Lung (tissue), 12 donors: ENCODE measurements around the gene RAD50. TPM values are rescaled to one million over a fixed set of nuclear protein-coding genes. Genes with fewer than 3 reads are reported as not detected.

Source experiments
- ATAC-seq: fragments of 200-7000 bp; cut with Tn5 transposase; one replicate; pipeline ENCODE4 v1.9.1; 2020; ENCODE audit warnings: moderate number of reproducible peaks; ENCODE audit not compliant: insufficient read depth, low FRiP score
- DNase-seq, 3 donors: peaks; one replicate each; pipeline ENCODE4 v3.0.0-alpha.2; 2013 to 2017
- H3K27ac ChIP-seq, 2 donors: one replicate each; pipeline ENCODE4 v1.5.1; 2013; ENCODE audit warnings: mild to moderate bottlenecking in 2 of 2, moderate library complexity in 2 of 2, control low read depth in 1 of 2, inconsistent platforms in 1 of 2, low read depth in 1 of 2, low read length in 1 of 2
- H3K27me3 ChIP-seq, 3 donors: one replicate each; pipeline ENCODE4 v1.5.1; 2013; ENCODE audit warnings: low read length in 2 of 3; ENCODE audit not compliant: control insufficient read depth in 3 of 3, insufficient read depth in 3 of 3
- H3K36me3 ChIP-seq, 4 donors: one replicate each; pipeline ENCODE4 v1.5.1; 2013; ENCODE audit warnings: low read length in 4 of 4, mild to moderate bottlenecking in 1 of 4, moderate library complexity in 1 of 4; ENCODE audit not compliant: control insufficient read depth in 4 of 4, insufficient read depth in 4 of 4
- H3K4me1 ChIP-seq, 5 donors: one replicate each; pipeline ENCODE4 v1.5.1; 2013; ENCODE audit warnings: low read length in 5 of 5, mild to moderate bottlenecking in 2 of 5, moderate library complexity in 1 of 5; ENCODE audit not compliant: control insufficient read depth in 5 of 5, insufficient read depth in 5 of 5
- H3K4me3 ChIP-seq: one replicate; pipeline ENCODE4 v1.5.1; 2013; ENCODE audit warnings: mild to moderate bottlenecking, control low read depth, moderate library complexity
- H3K9ac ChIP-seq, 2 donors: one replicate each; pipeline ENCODE4 v1.5.1; 2013; ENCODE audit warnings: low read length in 2 of 2, control low read depth in 1 of 2; ENCODE audit not compliant: insufficient read depth in 1 of 2
- H3K9me3 ChIP-seq, 4 donors: one replicate each; pipeline ENCODE4 v1.5.1; 2013; ENCODE audit warnings: low read length in 3 of 4, mild to moderate bottlenecking in 1 of 4, moderate library complexity in 1 of 4; ENCODE audit not compliant: control insufficient read depth in 4 of 4, insufficient read depth in 3 of 4
- WGBS, 2 donors: extraction: QIAGEN DNeasy Blood & Tissue Kit; methylation state at CpG; one replicate each; pipeline ENCODE4 v1.1.7; 2013; 5-methylcytosine and 5-hydroxymethylcytosine counted together
- polyA plus RNA-seq, 2 donors: library from polyadenylated mRNA; stranded (reverse); fragments of 200-250 nt; gene quantifications; one replicate each; pipeline ENCODE4 v1.2.1, GENCODE V29; 2013
- total RNA-seq, 2 donors: library from RNA; depleted of rRNA in 1 of 2; stranded (reverse); fragments of >200 nt in 1 of 2; gene quantifications; one replicate each; pipeline ENCODE4 v1.2.1, GENCODE V29; 2014 to 2021
- TF ChIP-seq, protein P1 (sequence below): IDR thresholded peaks from 2 replicates; pipeline ENCODE4 v1.5.1; 2012; ENCODE audit warnings: mild to moderate bottlenecking; ENCODE audit errors: control extremely low read depth, extremely low read depth
- donor health status: control.
- donor health status: control.
- donor health status: Bipolar disorder and iron deficiency.
- donor health status: healthy.
- donor health status: DM: yes; HTN: yes; CAD: no.

Gene RAD50
- total and polyA plus RNA-seq, 4 donors, result 8.2 to 46.7 (median 18.8) TPM

DNA sequence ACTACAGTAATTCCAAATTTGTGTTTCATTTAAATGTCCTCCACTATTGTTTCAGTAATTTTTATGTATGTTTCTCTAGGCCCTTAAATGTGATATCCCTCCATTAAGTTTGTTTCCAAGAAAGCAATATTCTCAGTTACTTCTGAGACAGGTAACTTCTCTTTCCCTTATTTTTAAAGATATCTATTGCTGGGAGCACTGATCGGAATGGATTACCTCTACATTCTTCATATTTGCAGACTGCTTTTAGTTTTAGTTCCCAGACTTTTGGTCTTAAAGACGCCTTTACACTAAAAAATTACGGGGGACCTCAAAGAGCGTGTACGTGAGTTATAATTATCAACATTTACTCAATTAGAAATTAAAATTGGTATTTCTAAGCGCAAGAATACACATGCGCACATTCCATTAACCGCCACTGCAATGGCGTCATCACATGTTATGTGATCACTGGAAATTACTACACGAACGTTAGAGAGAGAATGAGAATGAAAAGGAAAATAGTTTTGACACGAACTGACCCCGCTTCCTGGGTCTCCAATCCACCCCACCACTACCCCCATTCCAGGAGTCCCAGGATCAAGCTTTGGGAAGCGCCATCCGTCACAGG lies 519 bp upstream of the RAD50 start:
- DNase-seq (no peak), ATAC-seq (no peak)
- peak overlapping the region; percentile 51 to 94 for H3K27ac ChIP-seq
- H3K4me3 ChIP-seq, result peak overlapping the region; percentile 2
- H3K36me3 ChIP-seq, result peaks cover 0 to 2% (median 0%) of the 10 kb centered on the region in 4 donors
- peaks cover 0 to 9% (median 2%) of the 10 kb centered on the region in 5 donors for H3K4me1 ChIP-seq
- TF ChIP-seq, protein P1, sequence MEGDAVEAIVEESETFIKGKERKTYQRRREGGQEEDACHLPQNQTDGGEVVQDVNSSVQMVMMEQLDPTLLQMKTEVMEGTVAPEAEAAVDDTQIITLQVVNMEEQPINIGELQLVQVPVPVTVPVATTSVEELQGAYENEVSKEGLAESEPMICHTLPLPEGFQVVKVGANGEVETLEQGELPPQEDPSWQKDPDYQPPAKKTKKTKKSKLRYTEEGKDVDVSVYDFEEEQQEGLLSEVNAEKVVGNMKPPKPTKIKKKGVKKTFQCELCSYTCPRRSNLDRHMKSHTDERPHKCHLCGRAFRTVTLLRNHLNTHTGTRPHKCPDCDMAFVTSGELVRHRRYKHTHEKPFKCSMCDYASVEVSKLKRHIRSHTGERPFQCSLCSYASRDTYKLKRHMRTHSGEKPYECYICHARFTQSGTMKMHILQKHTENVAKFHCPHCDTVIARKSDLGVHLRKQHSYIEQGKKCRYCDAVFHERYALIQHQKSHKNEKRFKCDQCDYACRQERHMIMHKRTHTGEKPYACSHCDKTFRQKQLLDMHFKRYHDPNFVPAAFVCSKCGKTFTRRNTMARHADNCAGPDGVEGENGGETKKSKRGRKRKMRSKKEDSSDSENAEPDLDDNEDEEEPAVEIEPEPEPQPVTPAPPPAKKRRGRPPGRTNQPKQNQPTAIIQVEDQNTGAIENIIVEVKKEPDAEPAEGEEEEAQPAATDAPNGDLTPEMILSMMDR, result no peak
- 61 to 67% methylated on average over 15 of the region's 15 CpGs for WGBS, 2 donors
- peak overlapping the region; percentile 82 to 95 for H3K9ac ChIP-seq
- peaks cover 0 to 2% (median 0%) of the 10 kb centered on the region in 3 donors for H3K27me3 ChIP-seq
- no peaks in the 10 kb centered on the region for H3K9me3 ChIP-seq

DNA sequence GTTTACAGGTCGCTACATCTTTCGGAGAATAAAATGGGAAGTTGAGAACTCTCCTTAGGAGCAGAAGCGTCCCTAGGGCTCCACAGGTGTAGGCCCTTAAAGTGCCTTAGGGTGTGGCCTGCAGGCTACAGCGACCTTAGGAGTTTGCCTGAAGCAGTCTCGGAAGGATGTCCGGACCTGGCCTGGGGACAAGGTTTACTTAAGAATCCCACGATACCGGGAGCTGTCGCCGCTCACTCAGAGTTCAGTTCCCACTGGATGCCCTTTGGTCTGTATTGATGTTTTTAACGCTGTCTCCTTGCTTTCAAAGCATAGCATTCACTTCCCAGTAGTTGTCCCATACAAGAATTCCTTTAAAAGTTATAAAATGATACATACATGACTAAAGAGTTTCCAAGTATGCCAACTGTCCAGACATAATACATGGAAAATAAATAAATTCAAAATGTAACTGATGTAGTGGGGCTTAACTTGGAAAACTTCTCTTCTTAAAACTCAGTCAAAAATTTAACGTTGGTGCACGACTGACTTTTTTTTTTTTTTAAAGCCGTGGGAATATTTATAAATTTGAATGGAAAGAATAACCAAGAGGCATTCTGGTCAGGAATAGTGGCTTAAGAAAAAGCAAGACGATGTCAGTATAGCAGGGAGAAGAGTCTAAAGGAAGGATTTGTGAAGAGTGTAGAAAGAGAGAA lies 848 bp downstream of the RAD50 start:
- TF ChIP-seq, protein P1, result no peak
- Histone ChIP-seq H3K9me3 (no peaks in the 10 kb centered on the region), H3K4me1 (peaks cover 0 to 9% (median 2%) of the 10 kb centered on the region in 5 donors), H3K27ac (peak overlapping the region; percentile 91 to 94), H3K27me3 (no peaks in the 10 kb centered on the region), H3K4me3 (peak overlapping the region; percentile 77), H3K9ac (peak overlapping the region; percentile 82 to 95), H3K36me3 (peaks cover 0 to 15% (median 3%) of the 10 kb centered on the region in 4 donors)
- DNase-seq (peak; percentile 32 to 67 (median 50)), ATAC-seq (peak; percentile 84)
- WGBS, 2 donors, result 6 to 8% methylated on average over 15 of the region's 15 CpGs

DNA sequence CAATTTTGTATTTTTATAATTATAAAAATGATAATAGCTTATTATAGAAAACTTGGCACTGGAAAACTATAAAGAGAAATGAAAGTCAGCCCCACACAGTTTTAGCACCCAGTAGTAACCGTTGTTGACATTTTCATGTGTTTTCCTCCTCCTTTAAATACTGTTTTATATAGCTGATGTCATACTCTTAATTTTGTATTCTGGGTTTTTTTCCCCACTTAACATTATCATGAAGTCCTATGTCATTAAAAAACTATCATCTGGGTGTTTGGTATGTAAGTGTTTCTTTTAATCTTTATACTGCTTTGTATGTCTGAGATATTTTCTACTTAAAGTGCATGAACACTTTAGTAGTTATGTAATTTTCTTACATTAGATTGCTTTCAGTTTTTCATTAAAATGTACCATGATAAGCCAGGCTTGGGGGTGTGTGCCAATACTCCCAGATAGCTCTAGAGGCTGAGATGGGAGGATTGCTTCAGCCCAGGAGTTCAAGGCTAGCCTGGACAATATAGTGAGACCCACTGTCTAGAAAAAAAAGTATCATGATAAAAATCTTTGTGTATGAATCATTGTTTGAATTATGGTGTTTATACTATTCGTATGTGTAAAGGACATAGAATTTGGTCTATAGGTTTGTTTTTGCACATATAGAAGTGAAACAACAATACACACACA lies 2.7 kb downstream of the RAD50 start:
- Histone ChIP-seq H3K4me3 (no peak overlapping the region), H3K27ac (no peak overlapping the region), H3K9me3 (peaks cover 0 to 6% (median under 1%) of the 10 kb centered on the region in 4 donors), H3K9ac (no peak overlapping the region), H3K27me3 (no peaks in the 10 kb centered on the region), H3K4me1 (peaks cover 0 to 9% (median 2%) of the 10 kb centered on the region in 5 donors), H3K36me3 (peaks cover 2 to 17% (median 13%) of the 10 kb centered on the region in 4 donors)
- DNase-seq (peak in 2 of 3 donors; percentile 13 to 14), ATAC-seq (no peak)
- TF ChIP-seq, protein P1, result no peak
- 83 to 93% methylated on average over 2 of the region's 2 CpGs for WGBS, 2 donors
